ENCODE data around the gene TOPAZ1. TPM values are rescaled to one million over a fixed set of nuclear protein-coding genes. Genes with fewer than 3 reads are reported as not detected.

Gene TOPAZ1
- polyA plus RNA-seq, 1 donor from 2014 or later, result not detected

GRCh38 chr3:44324584-44324983 is 82.9 kb downstream of the TOPAZ1 start:
- H3K27ac ChIP-seq (ENCODE audit: low read length), result no peak overlapping the region
- no peak overlapping the region for H2AFZ ChIP-seq (ENCODE audit: low read depth, low read length)
- TF ChIP-seq RAD21 (conservative IDR thresholded peaks at IDR 0.05) (no peak), MXI1 (conservative IDR thresholded peaks at IDR 0.05; ENCODE audit: poor library complexity, severe bottlenecking) (no peak), EZH2 (IDR thresholded peaks at IDR 0.05; ENCODE audit: borderline replicate concordance, insufficient read depth, low read length, poor library complexity, severe bottlenecking) (no peak), SMC3 (conservative IDR thresholded peaks at IDR 0.05; ENCODE audit: poor library complexity) (no peak), EP300 (conservative IDR thresholded peaks at IDR 0.05; ENCODE audit: poor library complexity, severe bottlenecking) (no peak), TAF1 (IDR thresholded peaks at IDR 0.05; ENCODE audit: low read depth) (no peak), REST (IDR thresholded peaks at IDR 0.05; ENCODE audit: borderline replicate concordance) (no peak), CTCF (IDR thresholded peaks at IDR 0.05; ENCODE audit: poor library complexity, severe bottlenecking) (no peak), POLR2AphosphoS5 (IDR thresholded peaks at IDR 0.05) (no peak)
- H3K9me2 ChIP-seq (ENCODE audit: insufficient read depth, low read length), result no peaks in the 10 kb centered on the region
- no peaks in the 10 kb centered on the region for H3K27me3 ChIP-seq (ENCODE audit: insufficient read depth, low read depth, low read length)
- H3K36me3 ChIP-seq (ENCODE audit: insufficient read depth, low read length), result no peaks in the 10 kb centered on the region
- no peak overlapping the region for H3K4me3 ChIP-seq (ENCODE audit: low read length)
- H3K79me2 ChIP-seq (replicated peaks; ENCODE audit: insufficient read depth, low read length), result no peaks in the 10 kb centered on the region
- H3F3A ChIP-seq (ENCODE audit: insufficient read depth, low read length, poor library complexity, severe bottlenecking), result no peaks in the 10 kb centered on the region
- no peak overlapping the region for H3K9ac ChIP-seq (ENCODE audit: low read length)
- H3K9me3 ChIP-seq (ENCODE audit: low read length), result no peaks in the 10 kb centered on the region
- H4K20me1 ChIP-seq (ENCODE audit: insufficient read depth), result no peaks in the 10 kb centered on the region
- H3K4me2 ChIP-seq (ENCODE audit: low read length), result no peak overlapping the region

GRCh38 chr3:44326019-44326418 is 84.3 kb downstream of the TOPAZ1 start:
- no peaks in the 10 kb centered on the region for H3K9me2 ChIP-seq (ENCODE audit: insufficient read depth, low read length)
- H3K9me3 ChIP-seq (ENCODE audit: low read length), result no peaks in the 10 kb centered on the region
- H3K79me2 ChIP-seq (replicated peaks; ENCODE audit: insufficient read depth, low read length), result no peaks in the 10 kb centered on the region
- H3K4me2 ChIP-seq (ENCODE audit: low read length), result no peak overlapping the region
- H2AFZ ChIP-seq (ENCODE audit: low read depth, low read length), result no peak overlapping the region
- no peak for TF ChIP-seq SMC3 (conservative IDR thresholded peaks at IDR 0.05; ENCODE audit: poor library complexity)
- no peak for TF ChIP-seq EP300 (conservative IDR thresholded peaks at IDR 0.05; ENCODE audit: poor library complexity, severe bottlenecking)
- no peak for TF ChIP-seq MXI1 (conservative IDR thresholded peaks at IDR 0.05; ENCODE audit: poor library complexity, severe bottlenecking)
- no peak for TF ChIP-seq TAF1 (IDR thresholded peaks at IDR 0.05; ENCODE audit: low read depth)
- no peak for TF ChIP-seq REST (IDR thresholded peaks at IDR 0.05; ENCODE audit: borderline replicate concordance)
- TF ChIP-seq EZH2 (IDR thresholded peaks at IDR 0.05; ENCODE audit: borderline replicate concordance, insufficient read depth, low read length, poor library complexity, severe bottlenecking), result no peak
- TF ChIP-seq POLR2AphosphoS5 (IDR thresholded peaks at IDR 0.05), result no peak
- no peak for TF ChIP-seq CTCF (IDR thresholded peaks at IDR 0.05; ENCODE audit: poor library complexity, severe bottlenecking)
- no peak for TF ChIP-seq RAD21 (conservative IDR thresholded peaks at IDR 0.05)
- no peaks in the 10 kb centered on the region for H3K27me3 ChIP-seq (ENCODE audit: insufficient read depth, low read depth, low read length)
- H3K36me3 ChIP-seq (ENCODE audit: insufficient read depth, low read length), result no peaks in the 10 kb centered on the region
- H3F3A ChIP-seq (ENCODE audit: insufficient read depth, low read length, poor library complexity, severe bottlenecking), result no peaks in the 10 kb centered on the region
- H3K9ac ChIP-seq (ENCODE audit: low read length), result no peak overlapping the region
- H3K4me3 ChIP-seq (ENCODE audit: low read length), result no peak overlapping the region
- H3K27ac ChIP-seq (ENCODE audit: low read length), result no peak overlapping the region
- H4K20me1 ChIP-seq (ENCODE audit: insufficient read depth), result no peaks in the 10 kb centered on the region
